ENCODE data around the gene KRT13.

- TF ChIP-seq, protein P1, sequence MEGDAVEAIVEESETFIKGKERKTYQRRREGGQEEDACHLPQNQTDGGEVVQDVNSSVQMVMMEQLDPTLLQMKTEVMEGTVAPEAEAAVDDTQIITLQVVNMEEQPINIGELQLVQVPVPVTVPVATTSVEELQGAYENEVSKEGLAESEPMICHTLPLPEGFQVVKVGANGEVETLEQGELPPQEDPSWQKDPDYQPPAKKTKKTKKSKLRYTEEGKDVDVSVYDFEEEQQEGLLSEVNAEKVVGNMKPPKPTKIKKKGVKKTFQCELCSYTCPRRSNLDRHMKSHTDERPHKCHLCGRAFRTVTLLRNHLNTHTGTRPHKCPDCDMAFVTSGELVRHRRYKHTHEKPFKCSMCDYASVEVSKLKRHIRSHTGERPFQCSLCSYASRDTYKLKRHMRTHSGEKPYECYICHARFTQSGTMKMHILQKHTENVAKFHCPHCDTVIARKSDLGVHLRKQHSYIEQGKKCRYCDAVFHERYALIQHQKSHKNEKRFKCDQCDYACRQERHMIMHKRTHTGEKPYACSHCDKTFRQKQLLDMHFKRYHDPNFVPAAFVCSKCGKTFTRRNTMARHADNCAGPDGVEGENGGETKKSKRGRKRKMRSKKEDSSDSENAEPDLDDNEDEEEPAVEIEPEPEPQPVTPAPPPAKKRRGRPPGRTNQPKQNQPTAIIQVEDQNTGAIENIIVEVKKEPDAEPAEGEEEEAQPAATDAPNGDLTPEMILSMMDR (IDR thresholded peaks at IDR 0.05; ENCODE audit: low read length): no peak
- no peak for TF ChIP-seq EZH2 (IDR thresholded peaks at IDR 0.05; ENCODE audit: borderline replicate concordance, low read length)
Observed at GRCh38 chr17:41547921-41548843, 42.8 kb upstream of the KRT13 start.

Data from OCI-LY1 (cell line).